ENCODE data around the gene CHRM2. TPM values are rescaled to one million over a fixed set of nuclear protein-coding genes. Genes with fewer than 3 reads are reported as not detected.
A peak's percentile ranks its signal among the peaks of the same experiment; 100 is the strongest.

Gene CHRM2
- total and polyA plus RNA-seq, 2 of the 4 experiments (the other 2 are of a cell fraction), result 79.3 to 184 TPM

- intact Hi-C loops (cut with micrococcal nuclease), result loop anchor here (2.0 to 5.0 kb wide), 2 partner anchors 121 to 566 kb away; no protein-coding TSS in a partner anchor
- Histone ChIP-seq H3K23ac (ENCODE audit: low read depth, low read length) (peak overlapping the region; percentile 85), H2BK15ac (ENCODE audit: low read depth, low read length) (peak overlapping the region; percentile 82; the same call in 2 of the 3 replicates), H2AFZ (replicated peaks; ENCODE audit: low read length, poor library complexity) (no peak overlapping the region), H2BK5ac (ENCODE audit: low read depth, low read length, poor library complexity, severe bottlenecking) (peak overlapping the region; percentile 95), H2BK20ac (ENCODE audit: low read depth, low read length) (peak overlapping the region; percentile 89), H3K27ac (ENCODE audit: insufficient read depth, low read length) (peak overlapping the region; percentile 99), H3K27me3 (ENCODE audit: control insufficient read depth, insufficient read depth, low read length) (no peaks in the 10 kb centered on the region), H3K56ac (ENCODE audit: extremely low read depth, insufficient read depth, low read length) (peak overlapping the region; percentile 87), H2AK5ac (ENCODE audit: low read depth, low read length) (peak overlapping the region; percentile 76; the same call in 1 of the 2 replicates), H3K36me3 (ENCODE audit: control insufficient read depth, insufficient read depth, low read length) (no peaks in the 10 kb centered on the region; the same call in 1 of the 2 replicates), H3K79me1 (ENCODE audit: low read depth in 1 of 2, low read length in 2 of 2) (peaks cover 11 to 23% of the 10 kb centered on the region in 2 experiments), H3K9me3 (ENCODE audit: control insufficient read depth, insufficient read depth, low read length) (no peaks in the 10 kb centered on the region), H3K9ac (ENCODE audit: low read depth, low read length) (peak overlapping the region; percentile 22; the same call in 1 of the 2 replicates), H4K20me1 (ENCODE audit: insufficient read depth, low read length) (no peaks in the 10 kb centered on the region), H4K5ac (ENCODE audit: low read depth, low read length) (peak overlapping the region; percentile 95), H3K4ac (ENCODE audit: low read depth, low read length) (peak overlapping the region; percentile 94), H3K4me3 (ENCODE audit: insufficient read depth, low read depth, low read length) (no peak overlapping the region), H3K9me1 (ENCODE audit: insufficient read depth, low read length) (peaks cover 4% of the 10 kb centered on the region; the same call in 1 of the 2 replicates), H2BK120ac (ENCODE audit: low read depth, low read length) (peak overlapping the region; percentile 95), H3K4me1 (ENCODE audit: control insufficient read depth, insufficient read depth, low read length) (peaks cover 6% of the 10 kb centered on the region), H4K8ac (ENCODE audit: low read depth in 2 of 2, low read length in 2 of 2) (peak overlapping the region; percentile 73 to 91), H4K91ac (ENCODE audit: insufficient read depth, low read depth, low read length) (peak overlapping the region; percentile 92), H3K18ac (ENCODE audit: low read depth, low read length) (peak overlapping the region; percentile 92), H3K14ac (replicated peaks; ENCODE audit: low read depth, low read length) (peak overlapping the region; percentile 81), H3K4me2 (ENCODE audit: low read depth, low read length) (peak overlapping the region; percentile 43; the same call in 1 of the 2 replicates), H2AK9ac (replicated peaks; ENCODE audit: low read depth, low read length, poor library complexity) (no peak overlapping the region)
- no peak for DNase-seq
- dilution Hi-C loops (cut with HindIII; ENCODE audit: low sequenced_read_pairs, unreplicated experiment), result no loop called here
- BruUV-seq (replicated peaks), result no TSS peak
- CTCF ChIA-PET, result interaction anchor here (0.8 kb wide), 1 partner anchor 134 kb away, joined by 3 read pairs; no protein-coding TSS in a partner anchor
- TF ChIP-seq MAZ (IDR thresholded peaks at IDR 0.05; ENCODE audit: borderline replicate concordance, low read depth, low read length), result no peak
- TF ChIP-seq RCOR1 (IDR thresholded peaks at IDR 0.05; ENCODE audit: insufficient replicate concordance, low read length), result no peak
- TF ChIP-seq RFX5 (IDR thresholded peaks at IDR 0.05; ENCODE audit: low read depth, low read length), result no peak
- TF ChIP-seq, protein P1, sequence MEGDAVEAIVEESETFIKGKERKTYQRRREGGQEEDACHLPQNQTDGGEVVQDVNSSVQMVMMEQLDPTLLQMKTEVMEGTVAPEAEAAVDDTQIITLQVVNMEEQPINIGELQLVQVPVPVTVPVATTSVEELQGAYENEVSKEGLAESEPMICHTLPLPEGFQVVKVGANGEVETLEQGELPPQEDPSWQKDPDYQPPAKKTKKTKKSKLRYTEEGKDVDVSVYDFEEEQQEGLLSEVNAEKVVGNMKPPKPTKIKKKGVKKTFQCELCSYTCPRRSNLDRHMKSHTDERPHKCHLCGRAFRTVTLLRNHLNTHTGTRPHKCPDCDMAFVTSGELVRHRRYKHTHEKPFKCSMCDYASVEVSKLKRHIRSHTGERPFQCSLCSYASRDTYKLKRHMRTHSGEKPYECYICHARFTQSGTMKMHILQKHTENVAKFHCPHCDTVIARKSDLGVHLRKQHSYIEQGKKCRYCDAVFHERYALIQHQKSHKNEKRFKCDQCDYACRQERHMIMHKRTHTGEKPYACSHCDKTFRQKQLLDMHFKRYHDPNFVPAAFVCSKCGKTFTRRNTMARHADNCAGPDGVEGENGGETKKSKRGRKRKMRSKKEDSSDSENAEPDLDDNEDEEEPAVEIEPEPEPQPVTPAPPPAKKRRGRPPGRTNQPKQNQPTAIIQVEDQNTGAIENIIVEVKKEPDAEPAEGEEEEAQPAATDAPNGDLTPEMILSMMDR (conservative IDR thresholded peaks at IDR 0.05; ENCODE audit: low read depth, low read length), result no peak
- TF ChIP-seq CHD1 (IDR thresholded peaks at IDR 0.05; ENCODE audit: low read depth, low read length), result no peak
- no peak for TF ChIP-seq CEBPB (IDR thresholded peaks at IDR 0.05; ENCODE audit: low read depth, low read length)
- TF ChIP-seq MAFK (IDR thresholded peaks at IDR 0.05; ENCODE audit: low read depth, low read length), result no peak
- no peak for TF ChIP-seq NFE2L2 (IDR thresholded peaks at IDR 0.05; ENCODE audit: low read depth, low read length)
- no peak for TF ChIP-seq MXI1 (IDR thresholded peaks at IDR 0.05; ENCODE audit: borderline replicate concordance, low read depth, low read length)
- TF ChIP-seq, protein P2, sequence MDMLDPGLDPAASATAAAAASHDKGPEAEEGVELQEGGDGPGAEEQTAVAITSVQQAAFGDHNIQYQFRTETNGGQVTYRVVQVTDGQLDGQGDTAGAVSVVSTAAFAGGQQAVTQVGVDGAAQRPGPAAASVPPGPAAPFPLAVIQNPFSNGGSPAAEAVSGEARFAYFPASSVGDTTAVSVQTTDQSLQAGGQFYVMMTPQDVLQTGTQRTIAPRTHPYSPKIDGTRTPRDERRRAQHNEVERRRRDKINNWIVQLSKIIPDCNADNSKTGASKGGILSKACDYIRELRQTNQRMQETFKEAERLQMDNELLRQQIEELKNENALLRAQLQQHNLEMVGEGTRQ (IDR thresholded peaks at IDR 0.05; ENCODE audit: low read depth, low read length), result no peak
- no peak for TF ChIP-seq ELK1 (IDR thresholded peaks at IDR 0.05; ENCODE audit: borderline replicate concordance, low read depth, low read length)
- no peak for TF ChIP-seq POLR2A (IDR thresholded peaks at IDR 0.05; ENCODE audit: low read depth, low read length)
- POLR2A ChIA-PET (ENCODE audit: unreplicated experiment), result no interaction called here
- in situ Hi-C loops (cut with MboI; ENCODE audit: low sequenced_read_pairs), result no loop called here
- peak; percentile 28 for ATAC-seq (ENCODE audit: low read depth)
- no CpG with 5 or more reads among the region's 1 CpG for WGBS, 2 experiments (ENCODE audit: extremely low coverage in 2 of 2, insufficient read length in 1 of 2)
Measured at GRCh38 chr7:137026176-137026500, 157.7 kb downstream of the CHRM2 start.
